ENCODE measurements around the gene TCEA3.

The TCEA3 gene

GRCh38 chr1:23444596-23445390, 20.2 kb upstream of the TCEA3 start:
- no peak for DNase-seq

GRCh38 chr1:23444104-23444533, 19.6 kb upstream of the TCEA3 start:
- DNase-seq: no peak

- DNase-seq: no peak
These were observed 18.2 kb upstream of the TCEA3 start for GRCh38 chr1:23442751-23443150.

- DNase-seq: no peak
These were observed 17.0 kb upstream of the TCEA3 start for GRCh38 chr1:23441446-23442148.

- no peak for DNase-seq
These were observed 14.0 kb upstream of the TCEA3 start for GRCh38 chr1:23438545-23438944.

- DNase-seq: no peak
These were observed 12.8 kb upstream of the TCEA3 start for GRCh38 chr1:23437355-23437664.

- DNase-seq: no peak
These were observed 12.2 kb upstream of the TCEA3 start for GRCh38 chr1:23436520-23437354.

GRCh38 chr1:23434260-23434775, 9.8 kb upstream of the TCEA3 start:
- DNase-seq: no peak

GRCh38 chr1:23433122-23433521, 8.6 kb upstream of the TCEA3 start:
- DNase-seq: no peak

GRCh38 chr1:23431431-23431830, 6.9 kb upstream of the TCEA3 start:
- no peak for DNase-seq

- DNase-seq: no peak
These were observed 6.3 kb upstream of the TCEA3 start for GRCh38 chr1:23430803-23431202.

- no peak for DNase-seq
These were observed 3.8 kb upstream of the TCEA3 start for GRCh38 chr1:23428136-23428905.

- no peak for DNase-seq
These were observed 3.0 kb upstream of the TCEA3 start for GRCh38 chr1:23427550-23427949.

- DNase-seq: no peak
These were observed 2.3 kb upstream of the TCEA3 start for GRCh38 chr1:23426828-23427227.

- no peak for DNase-seq
These were observed 596 bp upstream of the TCEA3 start for GRCh38 chr1:23425193-23425494.

GRCh38 chr1:23423415-23424292, 894 bp downstream of the TCEA3 start:
- DNase-seq: no peak

GRCh38 chr1:23422941-23423340, 1.6 kb downstream of the TCEA3 start:
- DNase-seq: no peak

GRCh38 chr1:23422241-23422877, 2.2 kb downstream of the TCEA3 start:
- peak; percentile 24 for DNase-seq

GRCh38 chr1:23421753-23422240, 2.8 kb downstream of the TCEA3 start:
- no peak for DNase-seq

GRCh38 chr1:23421343-23421742, 3.2 kb downstream of the TCEA3 start:
- no peak for DNase-seq

GRCh38 chr1:23420778-23421177, 3.8 kb downstream of the TCEA3 start:
- DNase-seq: no peak

Measured in kidney glomerular epithelial cell (primary cell).